HEK293 (cell line): Measurements from ENCODE around the gene SERPINB13.
A peak's percentile ranks its signal among the peaks of the same experiment; 100 is the strongest.

Experiments
- CTCF ChIA-PET: fragments of 350-600 bp; formaldehyde crosslinking; extraction: SDS; loops from one replicate; lab custom pipeline; 2021; ENCODE audit warnings: antibody characterized with exemption; lab: Yijun Ruan, JAX
- POLR2A ChIA-PET: fragments of 300-600 bp; formaldehyde crosslinking; extraction: SDS; loops from one replicate; lab custom pipeline; 2020; ENCODE audit warnings: antibody characterized with exemption, inconsistent platforms; lab: Yijun Ruan, JAX
- H3K27ac ChIP-seq: fragments of 200-500 bp; sonication (Bioruptor generic); 2 replicates; pipeline ENCODE4 v1.5.1; 2014; ENCODE audit warnings: low read depth, low read length, control low read depth, inconsistent platforms; ENCODE audit errors: extremely low read depth
- H3K36me3 ChIP-seq, 2 experiments: fragments of 200-500 bp in 1 of 2; sonication (Bioruptor generic) in 1 of 2; 1 replicate in 1 of 2; 2 replicates in 1 of 2; pipeline ENCODE4 v1.5.1; 2014 to 2017; ENCODE audit warnings: inconsistent platforms in 2 of 2, low read length in 2 of 2; ENCODE audit not compliant: control insufficient read depth in 2 of 2, insufficient read depth in 1 of 2
- H3K4me1 ChIP-seq: fragments of 200-500 bp; sonication (Bioruptor generic); 2 replicates; pipeline ENCODE4 v1.5.1; 2014; ENCODE audit warnings: mild to moderate bottlenecking, low read length, inconsistent platforms; ENCODE audit not compliant: control insufficient read depth, insufficient read depth
- H3K4me3 ChIP-seq: 2 replicates; pipeline ENCODE4 v1.5.1; 2011; ENCODE audit warnings: low read depth, mild to moderate bottlenecking, control low read depth, low read length, moderate library complexity
- H3K9me3 ChIP-seq: fragments of 200-500 bp; sonication (Bioruptor generic); 2 replicates; pipeline ENCODE4 v1.5.1; 2014; ENCODE audit warnings: low read depth, low read length, inconsistent platforms; ENCODE audit not compliant: control insufficient read depth, insufficient read depth
- CTCF ChIP-seq: fragments of 450-650 bp; formaldehyde crosslinking; IDR thresholded peaks from 2 replicates; pipeline ENCODE4 v1.5.1; 2016; ENCODE audit warnings: missing biosample characterization, missing genetic modification characterization
- KLF10 ChIP-seq: fragments of 450-650 bp; IDR thresholded peaks from 2 replicates; pipeline ENCODE4 v1.5.1; 2018; ENCODE audit warnings: missing biosample characterization, mild to moderate bottlenecking, missing genetic modification characterization
- MYNN ChIP-seq: fragments of 450-650 bp; formaldehyde crosslinking; IDR thresholded peaks from 2 replicates; pipeline ENCODE4 v1.5.1; 2016; ENCODE audit warnings: missing biosample characterization, missing genetic modification characterization, borderline replicate concordance
- OVOL3 ChIP-seq: fragments of 450-650 bp; formaldehyde crosslinking; IDR thresholded peaks from 2 replicates; pipeline ENCODE4 v1.5.1; 2016; ENCODE audit warnings: missing biosample characterization, missing genetic modification characterization
- PRDM6 ChIP-seq: fragments of 450-650 bp; formaldehyde crosslinking; IDR thresholded peaks from 2 replicates; pipeline ENCODE4 v1.5.1; 2017; ENCODE audit warnings: missing biosample characterization, missing genetic modification characterization
- SCRT1 ChIP-seq: fragments of 450-650 bp; formaldehyde crosslinking; IDR thresholded peaks from 2 replicates; pipeline ENCODE4 v1.5.1; 2016; ENCODE audit warnings: missing biosample characterization, missing genetic modification characterization, borderline replicate concordance
- SP7 ChIP-seq: fragments of 450-650 bp; formaldehyde crosslinking; IDR thresholded peaks from 2 replicates; pipeline ENCODE4 v1.5.1; 2016; ENCODE audit warnings: missing biosample characterization, missing genetic modification characterization
- WT1 ChIP-seq: fragments of 450-650 bp; formaldehyde crosslinking; IDR thresholded peaks from 2 replicates; pipeline ENCODE4 v1.5.1; 2016; ENCODE audit warnings: missing biosample characterization, missing genetic modification characterization
- YY1 ChIP-seq: fragments of 450-650 bp; formaldehyde crosslinking; IDR thresholded peaks from 2 replicates; pipeline ENCODE4 v1.5.1; 2018; ENCODE audit warnings: missing biosample characterization, missing genetic modification characterization
- YY2 ChIP-seq: fragments of 450-650 bp; formaldehyde crosslinking; IDR thresholded peaks from 2 replicates; pipeline ENCODE4 v1.5.1; 2016; ENCODE audit warnings: missing biosample characterization, missing genetic modification characterization
- ZBTB20 ChIP-seq: fragments of 450-650 bp; formaldehyde crosslinking; IDR thresholded peaks from 2 replicates; pipeline ENCODE4 v1.5.1; 2016; ENCODE audit warnings: missing biosample characterization, missing genetic modification characterization
- ZFHX2 ChIP-seq: fragments of 450-650 bp; formaldehyde crosslinking; conservative IDR thresholded peaks from 2 replicates; pipeline ENCODE4 v1.5.1; 2016; ENCODE audit warnings: missing biosample characterization, missing genetic modification characterization
- ZFP69B ChIP-seq: fragments of 450-650 bp; formaldehyde crosslinking; IDR thresholded peaks from 2 replicates; pipeline ENCODE4 v1.5.1; 2016; ENCODE audit warnings: missing biosample characterization, missing genetic modification characterization
- ZNF138 ChIP-seq: fragments of 450-650 bp; formaldehyde crosslinking; IDR thresholded peaks from 2 replicates; pipeline ENCODE4 v1.5.1; 2016; ENCODE audit warnings: missing biosample characterization, missing genetic modification characterization, borderline replicate concordance
- ZNF211 ChIP-seq: fragments of 450-650 bp; formaldehyde crosslinking; IDR thresholded peaks from 2 replicates; pipeline ENCODE4 v1.5.1; 2016; ENCODE audit warnings: low read depth, missing biosample characterization, missing genetic modification characterization
- ZNF335 ChIP-seq: fragments of 450-650 bp; formaldehyde crosslinking; conservative IDR thresholded peaks from 2 replicates; pipeline ENCODE4 v1.5.1; 2016; ENCODE audit warnings: missing biosample characterization, missing genetic modification characterization
- ZNF354C ChIP-seq: fragments of 450-650 bp; formaldehyde crosslinking; IDR thresholded peaks from 2 replicates; pipeline ENCODE4 v1.5.1; 2016; ENCODE audit warnings: missing biosample characterization, missing genetic modification characterization, low read depth, borderline replicate concordance
- ZNF473 ChIP-seq: fragments of 450-650 bp; formaldehyde crosslinking; IDR thresholded peaks from 2 replicates; pipeline ENCODE4 v1.5.1; 2017; ENCODE audit warnings: missing biosample characterization, missing genetic modification characterization
- ZNF548 ChIP-seq: fragments of 450-650 bp; formaldehyde crosslinking; IDR thresholded peaks from 2 replicates; pipeline ENCODE4 v1.5.1; 2016; ENCODE audit warnings: missing biosample characterization, missing genetic modification characterization
- ZNF624 ChIP-seq: fragments of 450-650 bp; formaldehyde crosslinking; IDR thresholded peaks from 2 replicates; pipeline ENCODE4 v1.5.1; 2017; ENCODE audit warnings: missing biosample characterization, missing genetic modification characterization
- ZNF645 ChIP-seq: fragments of 450-650 bp; formaldehyde crosslinking; IDR thresholded peaks from 2 replicates; pipeline ENCODE4; 2016; ENCODE audit warnings: missing biosample characterization, missing genetic modification characterization
- ZNF658 ChIP-seq: fragments of 450-650 bp; formaldehyde crosslinking; IDR thresholded peaks from 2 replicates; pipeline ENCODE4; 2016; ENCODE audit warnings: missing biosample characterization, missing genetic modification characterization
- ZNF704 ChIP-seq: fragments of 450-650 bp; formaldehyde crosslinking; IDR thresholded peaks from 2 replicates; pipeline ENCODE4 v1.5.1; 2016; ENCODE audit warnings: missing biosample characterization, missing genetic modification characterization
- ZSCAN4 ChIP-seq: fragments of 450-650 bp; formaldehyde crosslinking; IDR thresholded peaks from 2 replicates; pipeline ENCODE4 v1.5.1; 2017; ENCODE audit warnings: missing biosample characterization, missing genetic modification characterization

Gene SERPINB13

GRCh38 chr18:63613420-63613819, 26.3 kb downstream of the SERPINB13 start:
- H3K4me1 ChIP-seq, result peaks cover 13% of the 10 kb centered on the region; the same call in 1 of the 2 replicates
- H3K9me3 ChIP-seq, result no peaks in the 10 kb centered on the region
- H3K4me3 ChIP-seq, result no peak overlapping the region
- no peaks in the 10 kb centered on the region for H3K36me3 ChIP-seq
- ChIA-PET CTCF (no interaction called here), POLR2A (no interaction called here)
- TF ChIP-seq ZNF138 (no peak), SCRT1 (tag by site-specific recombination) (no peak), ZNF211 (tag by site-specific recombination) (no peak), ZNF354C (tag by site-specific recombination) (no peak), OVOL3 (tag by site-specific recombination) (no peak)
- H3K27ac ChIP-seq, result no peak overlapping the region

- CTCF ChIA-PET, result interaction anchor here (0.6 to 0.7 kb wide), 2 partner anchors 41 to 101 kb away, joined by 3 read pairs; no protein-coding TSS in a partner anchor
- Histone ChIP-seq H3K27ac (0 out of 2 replicates have a peak overlapping the region, but pooled peaks have one; percentile 41), H3K36me3 (no peaks in the 10 kb centered on the region), H3K9me3 (no peaks in the 10 kb centered on the region), H3K4me3 (no peak overlapping the region), H3K4me1 (peaks cover 13% of the 10 kb centered on the region; the same call in 1 of the 2 replicates)
- POLR2A ChIA-PET, result no interaction called here
- peak; percentile 94 for TF ChIP-seq SP7 (tag by site-specific recombination)
- no peak for TF ChIP-seq CTCF (tag by site-specific recombination)
Observed at GRCh38 chr18:63617049-63617914, 30.1 kb downstream of the SERPINB13 start.

- peaks cover 13% of the 10 kb centered on the region; the same call in 1 of the 2 replicates for H3K4me1 ChIP-seq
- TF ChIP-seq YY2 (no peak), MYNN (tag by site-specific recombination) (no peak), ZFP69B (tag by site-specific recombination) (no peak), WT1 (tag by site-specific recombination) (no peak), ZBTB20 (tag by site-specific recombination) (no peak), ZNF335 (tag by site-specific recombination) (no peak), ZFHX2 (no peak), ZNF658 (no peak), ZNF624 (tag by site-specific recombination) (no peak), YY1 (no peak), ZNF704 (tag by site-specific recombination) (no peak), PRDM6 (tag by site-specific recombination) (no peak), ZSCAN4 (tag by site-specific recombination) (no peak), KLF10 (tag by site-specific recombination) (no peak), ZNF548 (tag by site-specific recombination) (no peak), ZNF473 (no peak), ZNF645 (tag by site-specific recombination) (no peak)
- no peak overlapping the region for H3K4me3 ChIP-seq
- no peaks in the 10 kb centered on the region for H3K36me3 ChIP-seq
- H3K27ac ChIP-seq, result no peak overlapping the region
- ChIA-PET POLR2A (no interaction called here), CTCF (interaction anchor here (0.6 kb wide), 1 partner anchor 42 kb away, joined by 3 read pairs; no protein-coding TSS in a partner anchor)
- H3K9me3 ChIP-seq, result no peaks in the 10 kb centered on the region
Observed at GRCh38 chr18:63617915-63618234, 30.7 kb downstream of the SERPINB13 start.
